ENCODE results near the gene TMED7.

Gene TMED7

GRCh38 chr5:115641948-115642347, 16.1 kb upstream of the TMED7 start:
- no peak for TF ChIP-seq POLR2A (IDR thresholded peaks at IDR 0.05; ENCODE audit: low read depth, low read length)
- DNase-seq (ENCODE audit: insufficient read length, low spot score) (no peak), FAIRE-seq (no peak)

- DNase-seq (ENCODE audit: insufficient read length, low spot score): no peak
- TF ChIP-seq POLR2A (IDR thresholded peaks at IDR 0.05; ENCODE audit: low read depth, low read length): no peak
- no peak for FAIRE-seq
Observed at GRCh38 chr5:115640274-115640673, 14.4 kb upstream of the TMED7 start.

- FAIRE-seq (no peak), DNase-seq (ENCODE audit: insufficient read length, low spot score) (no peak)
- no peak for TF ChIP-seq POLR2A (IDR thresholded peaks at IDR 0.05; ENCODE audit: low read depth, low read length)
Observed at GRCh38 chr5:115639377-115639776, 13.5 kb upstream of the TMED7 start.

- DNase-seq (ENCODE audit: insufficient read length, low spot score): no peak
- no peak for TF ChIP-seq POLR2A (IDR thresholded peaks at IDR 0.05; ENCODE audit: low read depth, low read length)
- no peak for FAIRE-seq
Observed at GRCh38 chr5:115637507-115637906, 11.7 kb upstream of the TMED7 start.

GRCh38 chr5:115636008-115636407, 10.2 kb upstream of the TMED7 start:
- DNase-seq (ENCODE audit: insufficient read length, low spot score) (no peak), FAIRE-seq (no peak)
- no peak for TF ChIP-seq POLR2A (IDR thresholded peaks at IDR 0.05; ENCODE audit: low read depth, low read length)

GRCh38 chr5:115634343-115635132, 8.7 kb upstream of the TMED7 start:
- DNase-seq (ENCODE audit: insufficient read length, low spot score) (peak; percentile 66), FAIRE-seq (peak; percentile 81)
- no peak for TF ChIP-seq POLR2A (IDR thresholded peaks at IDR 0.05; ENCODE audit: low read depth, low read length)

- FAIRE-seq (no peak), DNase-seq (ENCODE audit: insufficient read length, low spot score) (no peak)
- TF ChIP-seq POLR2A (IDR thresholded peaks at IDR 0.05; ENCODE audit: low read depth, low read length): no peak
Observed at GRCh38 chr5:115629903-115630302, 4.1 kb upstream of the TMED7 start.

- DNase-seq (ENCODE audit: insufficient read length, low spot score): no peak
- FAIRE-seq: no peak
- TF ChIP-seq POLR2A (IDR thresholded peaks at IDR 0.05; ENCODE audit: low read depth, low read length): no peak
Observed at GRCh38 chr5:115627295-115627865, 1.5 kb upstream of the TMED7 start.

GRCh38 chr5:115626445-115626823, 598 bp upstream of the TMED7 start:
- FAIRE-seq (no peak), DNase-seq (ENCODE audit: insufficient read length, low spot score) (peak; percentile 12)
- TF ChIP-seq POLR2A (IDR thresholded peaks at IDR 0.05; ENCODE audit: low read depth, low read length): no peak

- no peak for FAIRE-seq
- TF ChIP-seq POLR2A (IDR thresholded peaks at IDR 0.05; ENCODE audit: low read depth, low read length): no peak
- no peak for DNase-seq (ENCODE audit: insufficient read length, low spot score)
Observed at GRCh38 chr5:115624994-115625393, 842 bp downstream of the TMED7 start.

- DNase-seq (ENCODE audit: insufficient read length, low spot score) (no peak), FAIRE-seq (no peak)
- no peak for TF ChIP-seq POLR2A (IDR thresholded peaks at IDR 0.05; ENCODE audit: low read depth, low read length)
Observed at GRCh38 chr5:115623658-115624057, 2.2 kb downstream of the TMED7 start.

- TF ChIP-seq POLR2A (IDR thresholded peaks at IDR 0.05; ENCODE audit: low read depth, low read length): no peak
- DNase-seq (ENCODE audit: insufficient read length, low spot score): no peak
- FAIRE-seq: no peak
Observed at GRCh38 chr5:115621365-115621900, 4.4 kb downstream of the TMED7 start.

GRCh38 chr5:115616892-115617291, 8.9 kb downstream of the TMED7 start:
- no peak for TF ChIP-seq POLR2A (IDR thresholded peaks at IDR 0.05; ENCODE audit: low read depth, low read length)
- DNase-seq (ENCODE audit: insufficient read length, low spot score) (no peak), FAIRE-seq (no peak)

GRCh38 chr5:115616472-115616871, 9.4 kb downstream of the TMED7 start:
- FAIRE-seq (no peak), DNase-seq (ENCODE audit: insufficient read length, low spot score) (no peak)
- no peak for TF ChIP-seq POLR2A (IDR thresholded peaks at IDR 0.05; ENCODE audit: low read depth, low read length)

GRCh38 chr5:115611873-115612272, 14.0 kb downstream of the TMED7 start:
- no peak for FAIRE-seq
- no peak for TF ChIP-seq POLR2A (IDR thresholded peaks at IDR 0.05; ENCODE audit: low read depth, low read length)
- no peak for DNase-seq (ENCODE audit: insufficient read length, low spot score)
